Gastroesophageal sphincter (tissue), 3 donors: ENCODE results near the gene CCND1.

Experiments used
- POLR2A ChIP-seq, 2 donors: fragments of 450-650 bp; IDR thresholded peaks; one replicate each; pipeline ENCODE4 v1.6.1; 2017; ENCODE audit warnings: antibody characterized with exemption in 2 of 2, mild to moderate bottlenecking in 2 of 2, moderate library complexity in 1 of 2
- TF ChIP-seq, protein P1 (sequence below), 4 experiments: fragments of 200-600 bp in 2 of 4; fragments of 450-650 bp in 2 of 4; sonication (generic) in 1 of 4; IDR thresholded peaks; one replicate each; pipeline ENCODE4 v1.5.1; 2017 to 2019; ENCODE audit warnings: antibody characterized with exemption in 4 of 4, mild to moderate bottlenecking in 2 of 4, moderate library complexity in 2 of 4

DNA sequence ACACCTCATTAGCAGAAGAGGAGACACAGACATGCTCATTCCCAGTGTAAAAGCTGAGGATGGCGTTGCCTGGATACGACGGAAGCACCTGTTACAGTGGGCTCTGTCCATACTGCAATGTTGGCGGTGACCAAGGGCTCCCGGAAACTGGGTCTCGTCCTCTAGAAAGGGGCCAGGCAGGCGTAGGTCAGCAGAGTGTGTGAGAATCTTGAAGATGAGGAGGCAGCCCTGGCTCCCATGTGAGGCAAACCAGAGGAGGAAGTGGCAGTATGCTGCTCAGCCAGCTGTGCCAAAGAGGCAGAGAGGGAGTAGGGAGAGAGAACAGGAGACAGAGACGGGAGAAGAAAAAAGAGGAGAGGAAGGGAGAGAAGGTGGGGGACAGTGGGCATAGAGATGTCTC, 23.9 kb downstream of the CCND1 start:
- no peak for TF ChIP-seq POLR2A (IDR thresholded peaks at IDR 0.05)
- TF ChIP-seq, protein P1, sequence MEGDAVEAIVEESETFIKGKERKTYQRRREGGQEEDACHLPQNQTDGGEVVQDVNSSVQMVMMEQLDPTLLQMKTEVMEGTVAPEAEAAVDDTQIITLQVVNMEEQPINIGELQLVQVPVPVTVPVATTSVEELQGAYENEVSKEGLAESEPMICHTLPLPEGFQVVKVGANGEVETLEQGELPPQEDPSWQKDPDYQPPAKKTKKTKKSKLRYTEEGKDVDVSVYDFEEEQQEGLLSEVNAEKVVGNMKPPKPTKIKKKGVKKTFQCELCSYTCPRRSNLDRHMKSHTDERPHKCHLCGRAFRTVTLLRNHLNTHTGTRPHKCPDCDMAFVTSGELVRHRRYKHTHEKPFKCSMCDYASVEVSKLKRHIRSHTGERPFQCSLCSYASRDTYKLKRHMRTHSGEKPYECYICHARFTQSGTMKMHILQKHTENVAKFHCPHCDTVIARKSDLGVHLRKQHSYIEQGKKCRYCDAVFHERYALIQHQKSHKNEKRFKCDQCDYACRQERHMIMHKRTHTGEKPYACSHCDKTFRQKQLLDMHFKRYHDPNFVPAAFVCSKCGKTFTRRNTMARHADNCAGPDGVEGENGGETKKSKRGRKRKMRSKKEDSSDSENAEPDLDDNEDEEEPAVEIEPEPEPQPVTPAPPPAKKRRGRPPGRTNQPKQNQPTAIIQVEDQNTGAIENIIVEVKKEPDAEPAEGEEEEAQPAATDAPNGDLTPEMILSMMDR (IDR thresholded peaks at IDR 0.05), result no peak
